ENCODE measurements around the gene ACAP3. TPM values are rescaled to one million over a fixed set of nuclear protein-coding genes. Genes with fewer than 3 reads are reported as not detected.

The ACAP3 gene
- total RNA-seq, 1 experiment from 2014 or later, result 42.2 TPM

GRCh38 chr1:1333551-1334241 lies 26.0 kb upstream of the ACAP3 start (continued):
- no peak for TF ChIP-seq ARID4B (CRISPR knock-in tag; IDR thresholded peaks at IDR 0.05; ENCODE audit: borderline replicate concordance)
- TF ChIP-seq PREB (CRISPR knock-in tag; IDR thresholded peaks at IDR 0.05; ENCODE audit: borderline replicate concordance), result no peak
- TF ChIP-seq NFE2L1 (CRISPR knock-in tag; IDR thresholded peaks at IDR 0.05), result no peak
- no peak for TF ChIP-seq E2F4 (CRISPR knock-in tag; IDR thresholded peaks at IDR 0.05; ENCODE audit: borderline replicate concordance, low read depth)
- no peak for TF ChIP-seq ZNF219 (CRISPR knock-in tag; IDR thresholded peaks at IDR 0.05; ENCODE audit: borderline replicate concordance)
- no peak for TF ChIP-seq ZNF423 (CRISPR knock-in tag; IDR thresholded peaks at IDR 0.05)
- TF ChIP-seq CTCF (IDR thresholded peaks at IDR 0.05), result no peak
- TF ChIP-seq TEAD1 (CRISPR knock-in tag; IDR thresholded peaks at IDR 0.05), result no peak
- TF ChIP-seq GRHL2 (CRISPR knock-in tag; IDR thresholded peaks at IDR 0.05; ENCODE audit: insufficient replicate concordance, severe bottlenecking), result no peak

GRCh38 chr1:1332774-1333480 lies 25.2 kb upstream of the ACAP3 start:
- Mint-ChIP-seq H3K4me1 (no peaks in the 10 kb centered on the region), H3K27me3 (ENCODE audit: low read depth) (no peaks in the 10 kb centered on the region), H3K4me3 (no peak overlapping the region), H3K27ac (no peak overlapping the region), H3K36me3 (no peaks in the 10 kb centered on the region), H3K9me3 (peaks cover 4% of the 10 kb centered on the region)
- no peak for ATAC-seq
- no peak for DNase-seq (ENCODE audit: low spot score)
- no peak for TF ChIP-seq TCF7 (CRISPR knock-in tag; IDR thresholded peaks at IDR 0.05; ENCODE audit: low read depth)
- TF ChIP-seq MYBL2 (CRISPR knock-in tag; IDR thresholded peaks at IDR 0.05), result 0 out of 2 replicates have a peak, but pooled peaks have one; percentile 10
- no peak for TF ChIP-seq SMAD4 (CRISPR knock-in tag; IDR thresholded peaks at IDR 0.05)
- no peak for TF ChIP-seq TEAD4 (CRISPR knock-in tag; IDR thresholded peaks at IDR 0.05)
- TF ChIP-seq FOXP1 (CRISPR knock-in tag; IDR thresholded peaks at IDR 0.05; ENCODE audit: borderline replicate concordance), result 0 out of 2 replicates have a peak, but pooled peaks have one; percentile 13
- no peak for TF ChIP-seq NR2C2 (CRISPR knock-in tag; IDR thresholded peaks at IDR 0.05)
- TF ChIP-seq FOXJ3 (CRISPR knock-in tag; IDR thresholded peaks at IDR 0.05; ENCODE audit: borderline replicate concordance), result no peak
- no peak for TF ChIP-seq CREM (CRISPR knock-in tag; IDR thresholded peaks at IDR 0.05)
- CTCF ChIA-PET, result interaction anchor here (0.7 kb wide), 1 partner anchor 33 kb away, joined by 4 read pairs; no protein-coding TSS in a partner anchor
- POLR2A ChIA-PET, result interaction anchor here (2.0 kb wide), 1 partner anchor 17 kb away, joined by 5 read pairs; no protein-coding TSS in a partner anchor

Data from WTC11 (cell line).